ENCODE results near the gene GRIA3. TPM values are rescaled to one million over a fixed set of nuclear protein-coding genes. Genes with fewer than 3 reads are reported as not detected.
"Not testable (repeated sequence)": the region's sequence is repeated elsewhere in the genome, so short reads cannot be mapped to it uniquely, and the experiment has no call there.

GRIA3 gene
- total RNA-seq, 1 donor from 2014 or later: under 0.01 TPM

- DNase-seq (ENCODE audit: low read depth): no peak
- no peak overlapping the region for H3K4me3 ChIP-seq (ENCODE audit: low read depth, low read length)
- no peak for TF ChIP-seq CTCF (conservative IDR thresholded peaks at IDR 0.05; ENCODE audit: low read depth, low read length)
Measured at GRCh38 chrX:123277347-123277746, 93.3 kb downstream of the GRIA3 start.

DNA sequence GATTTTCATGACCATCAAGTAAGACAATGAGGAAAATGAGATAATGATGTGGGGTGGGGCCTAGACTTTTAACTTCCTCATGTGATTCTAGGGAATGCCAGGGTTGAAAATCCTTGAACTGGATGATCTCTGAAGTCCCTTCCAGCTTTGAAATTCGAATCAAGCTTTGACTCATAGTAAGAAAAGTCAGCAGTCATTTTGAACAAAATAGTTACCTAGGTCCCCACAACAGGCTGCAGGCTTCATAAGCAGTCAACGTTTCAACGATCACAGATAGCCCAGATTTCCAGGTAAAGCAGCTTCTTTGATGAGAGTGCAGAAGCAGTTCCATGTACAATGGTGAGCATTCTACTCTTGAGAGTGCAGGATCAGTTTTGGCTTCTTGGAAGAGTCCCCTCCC is 93.7 kb downstream of the GRIA3 start:
- TF ChIP-seq CTCF (conservative IDR thresholded peaks at IDR 0.05; ENCODE audit: low read depth, low read length): peak; percentile 8
- DNase-seq (ENCODE audit: low read depth): no peak
- H3K4me3 ChIP-seq (ENCODE audit: low read depth, low read length): no peak overlapping the region

DNA sequence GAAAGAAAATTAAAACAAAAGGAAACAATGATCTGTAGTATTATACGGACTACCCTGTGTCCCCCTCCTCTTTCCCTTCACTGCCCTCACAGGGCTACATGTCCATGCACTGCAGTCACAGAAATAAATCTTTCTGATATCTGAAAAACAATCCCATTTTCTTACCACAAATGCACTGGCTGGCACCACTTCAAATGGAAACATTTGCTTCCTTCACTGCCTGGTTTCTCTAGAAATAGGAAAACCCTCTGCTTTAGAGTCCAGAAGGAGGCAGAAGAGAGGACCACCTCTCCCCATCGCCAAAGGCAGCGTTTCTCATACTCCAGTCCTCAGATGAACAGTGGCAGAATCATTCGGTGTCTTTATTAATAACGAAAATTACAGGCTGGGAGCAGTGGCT is 98.2 kb downstream of the GRIA3 start:
- TF ChIP-seq CTCF (conservative IDR thresholded peaks at IDR 0.05; ENCODE audit: low read depth, low read length): no peak
- no peak for DNase-seq (ENCODE audit: low read depth)
- H3K4me3 ChIP-seq (ENCODE audit: low read depth, low read length): no peak overlapping the region

DNA sequence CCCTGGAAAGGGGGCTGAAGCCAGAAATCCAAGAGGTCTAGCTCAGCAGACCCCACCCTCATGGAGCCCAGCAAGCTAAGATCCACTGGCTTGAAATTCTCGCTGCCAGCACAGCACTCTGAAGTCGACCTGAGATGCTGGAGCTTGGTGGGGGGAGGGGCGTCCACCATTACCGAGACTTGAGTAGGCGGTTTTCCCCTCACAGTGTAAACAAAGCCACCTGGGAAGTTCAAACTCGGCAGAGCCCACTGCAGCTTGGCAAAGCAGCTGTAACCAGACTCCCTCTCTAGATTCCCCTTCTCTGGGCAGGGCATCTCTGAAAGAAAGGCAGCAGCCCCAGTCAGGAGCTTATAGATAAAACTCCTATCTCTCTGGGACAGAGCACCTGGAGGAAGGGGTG is 99.3 kb downstream of the GRIA3 start:
- DNase-seq (ENCODE audit: low read depth); H3K4me3 ChIP-seq (ENCODE audit: low read depth, low read length): not testable (repeated sequence)

DNA sequence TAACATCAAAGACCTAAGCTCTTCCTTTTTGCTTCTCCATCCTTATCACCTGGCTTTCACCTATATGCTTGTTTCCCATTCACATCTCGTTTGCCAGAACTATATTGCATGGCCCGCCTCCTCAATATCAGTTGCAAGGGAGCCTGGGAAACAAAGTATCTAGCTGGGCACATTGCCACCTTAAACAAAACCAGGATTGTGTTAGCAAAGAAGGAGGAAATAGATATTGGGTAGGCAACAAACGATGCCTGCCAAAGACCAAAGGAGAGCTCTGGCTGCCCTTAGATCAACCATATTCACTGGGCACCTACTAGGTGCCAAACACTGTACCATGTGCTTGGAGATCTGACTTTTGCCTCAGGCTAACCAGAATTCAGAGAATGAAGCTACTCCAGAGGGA is 107.5 kb downstream of the GRIA3 start:
- DNase-seq (ENCODE audit: low read depth): no peak
- no peak overlapping the region for H3K4me3 ChIP-seq (ENCODE audit: low read depth, low read length)
- TF ChIP-seq CTCF (conservative IDR thresholded peaks at IDR 0.05; ENCODE audit: low read depth, low read length): no peak

DNA sequence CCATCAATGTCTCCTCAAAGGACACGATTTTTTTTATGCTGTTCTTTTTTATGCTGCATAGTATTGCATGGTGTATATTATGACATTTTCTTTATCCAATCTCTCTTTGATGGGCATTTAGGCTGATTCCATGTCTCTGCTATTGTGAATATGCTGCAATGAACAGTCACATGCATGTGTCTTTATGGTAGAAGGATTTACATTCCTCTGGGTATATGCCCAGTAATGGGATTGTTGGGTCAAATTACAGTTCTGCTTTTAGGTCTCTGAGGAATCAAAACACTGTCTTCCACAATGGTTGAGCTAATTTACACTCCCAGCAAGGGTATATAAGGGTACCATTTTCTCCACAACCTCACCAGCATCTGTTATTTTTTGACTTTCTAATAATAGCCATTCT is 113.9 kb downstream of the GRIA3 start:
- no peak for DNase-seq (ENCODE audit: low read depth)
- no peak for TF ChIP-seq CTCF (conservative IDR thresholded peaks at IDR 0.05; ENCODE audit: low read depth, low read length)
- H3K4me3 ChIP-seq (ENCODE audit: low read depth, low read length): no peak overlapping the region

- no peak overlapping the region for H3K4me3 ChIP-seq (ENCODE audit: low read depth, low read length)
- no peak for DNase-seq (ENCODE audit: low read depth)
- no peak for TF ChIP-seq CTCF (conservative IDR thresholded peaks at IDR 0.05; ENCODE audit: low read depth, low read length)
Measured at GRCh38 chrX:123303429-123303828, 119.4 kb downstream of the GRIA3 start.

GRCh38 chrX:123308658-123309057 is 124.6 kb downstream of the GRIA3 start:
- no peak overlapping the region for H3K4me3 ChIP-seq (ENCODE audit: low read depth, low read length)
- DNase-seq (ENCODE audit: low read depth): no peak
- no peak for TF ChIP-seq CTCF (conservative IDR thresholded peaks at IDR 0.05; ENCODE audit: low read depth, low read length)

All from epithelial cell of proximal tubule (primary cell).